CD4-positive, alpha-beta memory T cell (primary cell): ENCODE measurements around the gene MACROD2. TPM values are rescaled to one million over a fixed set of nuclear protein-coding genes. Genes with fewer than 3 reads are reported as not detected.

Experiments used
- CTCF ChIA-PET: fragments of 350-600 bp; sonication (Branson Sonifier 250); formaldehyde crosslinking; loops from one replicate; lab custom pipeline; 2021; ENCODE audit warnings: inconsistent platforms; ENCODE audit not compliant: partially characterized antibody; lab: Charles Lee
- POLR2A ChIA-PET: fragments of 350-600 bp; sonication (Branson Sonifier 250); formaldehyde crosslinking; loops from one replicate; lab custom pipeline; 2021; ENCODE audit not compliant: partially characterized antibody; lab: Charles Lee
- DNase-seq, 5 donors: peaks; one replicate each; pipeline versions ENCODE4 v3.0.0 to v3.0.0-alpha.2; 2020 to 2022; ENCODE audit warnings: mixed read lengths in 1 of 5
- H3K27ac ChIP-seq: one replicate; pipeline ENCODE4 v1.7.0; 2013; ENCODE audit warnings: low read depth, low read length
- H3K27me3 ChIP-seq: 2 replicates; pipeline ENCODE4 v1.7.0; 2013; ENCODE audit warnings: mild to moderate bottlenecking, low read length, moderate library complexity; ENCODE audit not compliant: insufficient read depth
- H3K36me3 ChIP-seq: 2 replicates; pipeline ENCODE4 v1.7.0; 2013; ENCODE audit warnings: mild to moderate bottlenecking, low read length, moderate library complexity; ENCODE audit not compliant: insufficient read depth
- H3K4me1 ChIP-seq: 2 replicates; pipeline ENCODE4 v1.7.0; 2013; ENCODE audit warnings: mild to moderate bottlenecking, low read length, moderate library complexity; ENCODE audit not compliant: insufficient read depth
- H3K4me3 ChIP-seq, 2 donors: one replicate each; pipeline ENCODE4 v1.7.0; 2013; ENCODE audit warnings: low read length in 2 of 2, mild to moderate bottlenecking in 1 of 2
- H3K9me3 ChIP-seq, 2 donors: one replicate each; pipeline ENCODE4 v1.7.0; 2013; ENCODE audit warnings: low read length in 2 of 2, control low read depth in 1 of 2; ENCODE audit not compliant: control insufficient read depth in 1 of 2
- H3K27ac Mint-ChIP-seq, 7 donors: one replicate each; pipeline ENCODE4 v1.8.0; 2020 to 2021; ENCODE audit warnings: mixed read lengths in 7 of 7, mild to moderate bottlenecking in 6 of 7, inconsistent platforms in 3 of 7, moderate library complexity in 3 of 7
- H3K27me3 Mint-ChIP-seq, 2 donors: one replicate each; pipeline ENCODE4 v1.8.0; 2020 to 2021; ENCODE audit warnings: mixed read lengths in 2 of 2
- H3K36me3 Mint-ChIP-seq, 2 donors: one replicate each; pipeline ENCODE4 v1.8.0; 2020 to 2021; ENCODE audit warnings: mixed read lengths in 2 of 2, inconsistent platforms in 1 of 2, mild to moderate bottlenecking in 1 of 2
- H3K4me1 Mint-ChIP-seq, 4 donors: one replicate each; pipeline ENCODE4 v1.8.0; 2020 to 2021; ENCODE audit warnings: mixed read lengths in 4 of 4, mild to moderate bottlenecking in 1 of 4
- H3K4me3 Mint-ChIP-seq, 8 donors: one replicate each; pipeline ENCODE4 v1.8.0; 2020 to 2021; ENCODE audit warnings: mixed read lengths in 8 of 8, mild to moderate bottlenecking in 7 of 8, moderate library complexity in 6 of 8, inconsistent platforms in 3 of 8
- H3K9me3 Mint-ChIP-seq, 8 donors: one replicate each; pipeline ENCODE4 v1.8.0; 2020 to 2021; ENCODE audit warnings: mixed read lengths in 8 of 8, mild to moderate bottlenecking in 5 of 8, inconsistent platforms in 3 of 8, moderate library complexity in 1 of 8
- intact Hi-C: fragments of 100-400 bp; cut with micrococcal nuclease; formaldehyde crosslinking; loops from one replicate; pipeline ENCODE4 v1.15.1; 2023
- polyA plus RNA-seq, 2 donors: library from polyadenylated mRNA; unstranded; fragments of 300-500 nt; fragmentation: Illumina TruSeq; gene quantifications; one replicate each; pipeline ENCODE4 v1.2.3, GENCODE V29; 2021
- total RNA-seq, 2 experiments: library from RNA; stranded (reverse); gene quantifications; one replicate each; pipeline ENCODE4 v1.2.3, GENCODE V29; 2021

The MACROD2 gene
- total and polyA plus RNA-seq, 4 experiments from 2014 or later, result not detected

DNA sequence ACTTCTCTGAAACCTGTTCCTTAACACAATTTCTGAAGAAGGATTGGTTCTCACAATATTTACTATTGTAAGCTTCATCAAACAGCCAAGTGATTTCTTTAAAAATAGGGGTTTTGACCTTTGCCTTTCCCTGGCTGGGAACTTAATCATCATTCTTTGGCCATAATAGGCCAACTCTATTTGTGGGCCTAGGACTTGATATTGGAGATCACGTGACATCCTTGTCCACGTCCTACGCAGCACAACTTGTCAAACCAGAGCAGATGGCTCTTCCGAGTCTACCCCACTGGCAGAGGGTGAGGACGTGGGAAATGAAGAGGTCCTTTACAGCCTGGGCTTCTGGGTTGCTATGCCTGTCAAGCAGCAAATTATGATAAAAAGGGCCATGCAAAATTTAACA, 1547.3 kb downstream of the MACROD2 start:
- H3K27ac ChIP-seq, result no peak overlapping the region
- Mint-ChIP-seq H3K9me3 (peaks cover 3 to 33% (median 18%) of the 10 kb centered on the region in 8 donors), H3K4me1 (no peaks in the 10 kb centered on the region), H3K27ac (no peak overlapping the region), H3K4me3 (no peak overlapping the region), H3K27me3 (no peaks in the 10 kb centered on the region), H3K36me3 (no peaks in the 10 kb centered on the region)
- H3K36me3 ChIP-seq, result no peaks in the 10 kb centered on the region
- H3K27me3 ChIP-seq, result no peaks in the 10 kb centered on the region
- no peak overlapping the region for H3K4me3 ChIP-seq
- intact Hi-C loops, result no loop called here
- H3K4me1 ChIP-seq, result no peaks in the 10 kb centered on the region
- no peaks in the 10 kb centered on the region for H3K9me3 ChIP-seq
- ChIA-PET CTCF (no interaction called here), POLR2A (no interaction called here)
- DNase-seq, result no peak

DNA sequence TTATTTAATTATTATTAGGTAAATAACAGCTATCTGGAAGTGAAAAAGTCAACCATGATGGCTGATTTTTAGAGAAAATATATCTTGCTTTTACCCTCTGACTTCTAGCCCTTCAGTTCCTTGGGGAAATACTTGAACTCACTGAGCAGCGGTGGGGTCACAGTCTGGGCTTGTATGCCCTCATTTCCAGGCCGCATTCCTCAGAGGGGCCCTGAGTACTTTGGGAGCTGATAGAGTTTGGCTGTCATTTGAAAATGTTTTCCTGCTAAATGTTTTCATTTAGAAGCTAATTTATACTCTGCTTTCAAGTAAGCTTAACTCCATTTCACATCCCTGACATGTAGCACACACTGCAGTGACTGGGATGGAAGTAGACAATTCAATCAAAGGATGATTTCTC, 1549.4 kb downstream of the MACROD2 start:
- Mint-ChIP-seq H3K27me3 (no peaks in the 10 kb centered on the region), H3K4me3 (no peak overlapping the region), H3K4me1 (no peaks in the 10 kb centered on the region), H3K27ac (no peak overlapping the region), H3K36me3 (no peaks in the 10 kb centered on the region), H3K9me3 (peaks cover 3 to 30% (median 17%) of the 10 kb centered on the region in 8 donors)
- no peaks in the 10 kb centered on the region for H3K36me3 ChIP-seq
- no peak overlapping the region for H3K4me3 ChIP-seq
- no peak for DNase-seq
- ChIA-PET CTCF (no interaction called here), POLR2A (no interaction called here)
- no peaks in the 10 kb centered on the region for H3K4me1 ChIP-seq
- H3K27ac ChIP-seq, result no peak overlapping the region
- intact Hi-C loops, result no loop called here
- H3K27me3 ChIP-seq, result no peaks in the 10 kb centered on the region
- no peaks in the 10 kb centered on the region for H3K9me3 ChIP-seq

DNA sequence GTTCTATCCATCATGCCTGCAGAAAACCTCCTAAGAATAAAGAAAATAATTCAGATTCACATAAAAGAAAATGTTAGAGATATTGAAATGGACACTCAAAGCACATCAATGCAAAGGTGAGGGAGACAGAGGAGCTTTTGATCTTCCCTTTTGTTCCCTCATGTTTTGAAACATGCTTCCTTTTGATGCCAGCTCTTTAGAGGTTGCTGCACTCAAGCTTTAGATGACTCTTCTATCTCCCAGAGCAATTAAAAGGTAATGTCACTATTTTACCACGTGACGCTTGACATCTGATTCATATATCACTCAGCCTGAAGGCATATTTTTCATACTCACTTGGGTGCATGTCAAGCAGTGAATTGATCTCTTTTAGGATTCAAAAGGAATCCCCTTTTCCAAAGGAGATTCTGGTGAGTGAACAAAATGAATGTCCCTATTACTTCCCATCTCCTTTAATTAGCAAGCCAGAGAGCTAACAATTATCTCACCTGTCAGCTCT, 1551.3 kb downstream of the MACROD2 start:
- H3K36me3 ChIP-seq, result no peaks in the 10 kb centered on the region
- Mint-ChIP-seq H3K4me1 (no peaks in the 10 kb centered on the region), H3K27ac (no peak overlapping the region), H3K27me3 (no peaks in the 10 kb centered on the region), H3K9me3 (peaks cover 0 to 25% (median 15%) of the 10 kb centered on the region in 8 donors), H3K4me3 (no peak overlapping the region), H3K36me3 (no peaks in the 10 kb centered on the region)
- H3K4me1 ChIP-seq, result no peaks in the 10 kb centered on the region
- H3K4me3 ChIP-seq, result no peak overlapping the region
- H3K27me3 ChIP-seq, result no peaks in the 10 kb centered on the region
- DNase-seq, result no peak
- POLR2A ChIA-PET, result no interaction called here
- intact Hi-C loops, result no loop called here
- CTCF ChIA-PET, result no interaction called here
- no peak overlapping the region for H3K27ac ChIP-seq
- H3K9me3 ChIP-seq, result no peaks in the 10 kb centered on the region

DNA sequence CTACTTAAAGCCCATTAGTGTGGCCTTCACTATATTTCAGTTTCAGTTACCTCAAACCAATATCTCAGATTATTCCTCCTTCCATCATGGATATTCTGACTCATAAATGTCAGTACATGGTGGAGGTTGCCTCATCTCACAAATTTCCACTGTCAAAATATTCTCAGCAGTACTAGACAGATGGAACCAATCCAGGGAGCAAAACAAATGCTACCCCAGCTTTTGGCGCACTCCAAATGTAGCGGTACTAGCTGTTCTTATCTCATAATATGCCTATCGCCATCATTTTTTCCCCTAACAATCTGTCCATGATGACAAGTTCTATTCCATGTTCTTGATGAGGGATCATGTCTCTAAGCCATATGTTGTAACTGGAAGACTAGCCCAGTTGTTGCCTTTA, 1551.8 kb downstream of the MACROD2 start:
- intact Hi-C loops, result no loop called here
- no peaks in the 10 kb centered on the region for H3K27me3 ChIP-seq
- no peak for DNase-seq
- H3K4me3 ChIP-seq, result no peak overlapping the region
- H3K27ac Mint-ChIP-seq, result no peak overlapping the region
- H3K4me1 Mint-ChIP-seq, result no peaks in the 10 kb centered on the region
- no peaks in the 10 kb centered on the region for H3K27me3 Mint-ChIP-seq
- no peaks in the 10 kb centered on the region for H3K36me3 ChIP-seq
- H3K27ac ChIP-seq, result no peak overlapping the region
- H3K4me1 ChIP-seq, result no peaks in the 10 kb centered on the region
- H3K9me3 Mint-ChIP-seq, result peaks cover 0 to 27% (median 15%) of the 10 kb centered on the region in 8 donors
- no peaks in the 10 kb centered on the region for H3K9me3 ChIP-seq
- H3K4me3 Mint-ChIP-seq, result no peak overlapping the region
- CTCF ChIA-PET, result no interaction called here
- no peaks in the 10 kb centered on the region for H3K36me3 Mint-ChIP-seq
- POLR2A ChIA-PET, result no interaction called here

DNA sequence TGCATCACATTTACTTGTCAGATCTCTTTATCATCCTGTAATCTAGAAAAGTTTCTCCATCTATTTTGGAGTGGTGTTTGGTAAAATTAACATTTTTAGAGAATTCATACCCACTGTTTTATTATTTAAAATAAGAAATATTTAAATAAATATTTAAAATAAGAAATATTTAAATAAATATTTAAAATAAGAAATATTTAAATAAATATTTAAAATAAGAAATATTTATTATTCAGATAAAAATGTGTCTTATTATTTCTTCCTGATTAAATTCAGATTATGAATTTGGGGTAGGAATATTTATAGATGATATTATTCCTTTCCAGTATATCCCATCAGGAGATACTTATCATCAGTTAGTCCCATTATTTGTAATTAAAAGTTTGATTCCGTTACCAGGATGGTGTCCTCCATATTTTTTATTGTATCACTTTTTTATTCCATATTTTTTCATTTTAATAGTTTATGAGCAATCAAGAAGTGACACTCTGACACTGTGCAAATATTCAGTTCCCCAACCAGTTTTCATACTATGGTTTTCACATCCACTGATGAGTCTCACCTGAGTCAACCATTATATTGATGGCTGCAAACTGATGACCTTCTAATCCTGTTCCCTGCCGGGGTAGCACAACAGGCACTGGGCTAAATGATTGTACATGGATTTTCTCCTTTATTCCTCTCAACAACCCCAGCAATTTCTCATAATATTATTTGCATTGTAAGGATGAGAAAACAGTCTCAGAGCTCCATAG, 1555.0 kb downstream of the MACROD2 start:
- POLR2A ChIA-PET, result no interaction called here

DNA sequence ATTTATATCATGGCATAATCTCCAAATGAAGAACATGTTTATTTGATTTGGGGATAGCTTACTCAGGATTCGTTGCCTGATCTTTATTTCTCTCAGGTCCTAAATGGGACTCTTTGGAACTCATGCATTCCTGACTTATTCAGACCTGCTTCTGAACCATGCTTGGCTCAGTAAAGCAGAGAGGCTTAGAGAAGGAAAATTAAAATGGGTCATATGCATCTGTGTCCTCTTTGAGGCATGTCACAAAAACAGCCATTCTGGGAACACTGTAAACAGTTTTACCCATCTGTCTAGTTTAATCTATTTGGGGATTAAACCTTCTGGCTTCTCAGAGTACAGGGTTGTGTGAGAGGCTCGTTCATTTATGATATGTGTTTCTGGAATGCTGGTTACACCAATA, 1560.6 kb downstream of the MACROD2 start:
- intact Hi-C loops, result no loop called here
- H3K36me3 Mint-ChIP-seq, result no peaks in the 10 kb centered on the region
- Histone ChIP-seq H3K9me3 (peaks cover 0 to 3% of the 10 kb centered on the region in 2 donors), H3K4me1 (no peaks in the 10 kb centered on the region), H3K36me3 (no peaks in the 10 kb centered on the region), H3K27ac (no peak overlapping the region), H3K27me3 (no peaks in the 10 kb centered on the region), H3K4me3 (no peak overlapping the region)
- no peak for DNase-seq
- ChIA-PET POLR2A (no interaction called here), CTCF (no interaction called here)
- no peaks in the 10 kb centered on the region for H3K4me1 Mint-ChIP-seq
- H3K9me3 Mint-ChIP-seq, result peaks cover 8 to 50% (median 23%) of the 10 kb centered on the region in 8 donors
- H3K27me3 Mint-ChIP-seq, result no peaks in the 10 kb centered on the region
- no peak overlapping the region for H3K4me3 Mint-ChIP-seq
- H3K27ac Mint-ChIP-seq, result no peak overlapping the region

More for the DNA sequence above, 1555.0 kb downstream of the MACROD2 start:
- Mint-ChIP-seq H3K27me3 (no peaks in the 10 kb centered on the region), H3K27ac (no peak overlapping the region), H3K9me3 (peaks cover 4 to 53% (median 24%) of the 10 kb centered on the region in 8 donors), H3K36me3 (no peaks in the 10 kb centered on the region), H3K4me1 (no peaks in the 10 kb centered on the region), H3K4me3 (no peak overlapping the region)
- intact Hi-C loops, result no loop called here
- no peak overlapping the region for H3K4me3 ChIP-seq
- peaks cover 0 to 3% of the 10 kb centered on the region in 2 donors for H3K9me3 ChIP-seq
- no peaks in the 10 kb centered on the region for H3K36me3 ChIP-seq
- DNase-seq, result no peak
- no peaks in the 10 kb centered on the region for H3K27me3 ChIP-seq
- CTCF ChIA-PET, result no interaction called here
- no peak overlapping the region for H3K27ac ChIP-seq
- H3K4me1 ChIP-seq, result no peaks in the 10 kb centered on the region

DNA sequence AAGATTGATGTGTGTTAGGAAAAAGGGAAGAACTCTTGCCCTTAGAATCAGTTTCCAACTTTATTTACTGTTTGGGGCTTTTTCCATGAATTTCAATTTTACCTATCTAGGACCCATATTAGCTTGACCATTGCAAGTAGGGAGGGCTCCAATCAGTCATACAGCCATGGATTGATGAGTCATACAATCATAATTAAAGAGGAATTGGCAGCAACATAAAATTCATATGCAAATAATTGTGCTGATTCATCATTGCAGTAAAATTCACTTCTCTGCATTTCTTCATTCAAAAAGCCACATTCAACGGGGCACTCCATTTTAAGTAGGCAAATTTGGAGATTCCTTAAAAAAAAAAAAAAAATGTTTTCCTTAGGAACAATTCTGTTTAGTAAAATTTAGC, 1561.6 kb downstream of the MACROD2 start:
- ChIA-PET CTCF (no interaction called here), POLR2A (no interaction called here)
- H3K4me3 Mint-ChIP-seq, result no peak overlapping the region
- H3K4me1 Mint-ChIP-seq, result no peaks in the 10 kb centered on the region
- no peaks in the 10 kb centered on the region for H3K27me3 ChIP-seq
- H3K27ac Mint-ChIP-seq, result no peak overlapping the region
- no peaks in the 10 kb centered on the region for H3K36me3 Mint-ChIP-seq
- intact Hi-C loops, result no loop called here
- H3K4me3 ChIP-seq, result no peak overlapping the region
- H3K9me3 Mint-ChIP-seq, result peaks cover 8 to 44% (median 21%) of the 10 kb centered on the region in 8 donors
- H3K27me3 Mint-ChIP-seq, result no peaks in the 10 kb centered on the region
- no peak overlapping the region for H3K27ac ChIP-seq
- H3K4me1 ChIP-seq, result no peaks in the 10 kb centered on the region
- H3K36me3 ChIP-seq, result no peaks in the 10 kb centered on the region
- peaks cover 0 to 3% of the 10 kb centered on the region in 2 donors for H3K9me3 ChIP-seq
- DNase-seq, result no peak
